Forelimb muscle (tissue), 1 donor: ENCODE results near the gene GKN2. TPM values are rescaled to one million over a fixed set of nuclear protein-coding genes. Genes with fewer than 3 reads are reported as not detected.

ENCODE experiments used
- DNase-seq: peaks from one replicate; pipeline ENCODE4 v3.0.0-alpha.2; 2013; ENCODE audit warnings: low read depth
- polyA plus RNA-seq: library from polyadenylated mRNA; unstranded; fragments of 120-200 nt; gene quantifications from one replicate; pipeline ENCODE4 v1.2.1, GENCODE V29; 2013; ENCODE audit not compliant: insufficient read length

GKN2 gene, protein sequence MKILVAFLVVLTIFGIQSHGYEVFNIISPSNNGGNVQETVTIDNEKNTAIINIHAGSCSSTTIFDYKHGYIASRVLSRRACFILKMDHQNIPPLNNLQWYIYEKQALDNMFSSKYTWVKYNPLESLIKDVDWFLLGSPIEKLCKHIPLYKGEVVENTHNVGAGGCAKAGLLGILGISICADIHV
- not detected for polyA plus RNA-seq

DNA sequence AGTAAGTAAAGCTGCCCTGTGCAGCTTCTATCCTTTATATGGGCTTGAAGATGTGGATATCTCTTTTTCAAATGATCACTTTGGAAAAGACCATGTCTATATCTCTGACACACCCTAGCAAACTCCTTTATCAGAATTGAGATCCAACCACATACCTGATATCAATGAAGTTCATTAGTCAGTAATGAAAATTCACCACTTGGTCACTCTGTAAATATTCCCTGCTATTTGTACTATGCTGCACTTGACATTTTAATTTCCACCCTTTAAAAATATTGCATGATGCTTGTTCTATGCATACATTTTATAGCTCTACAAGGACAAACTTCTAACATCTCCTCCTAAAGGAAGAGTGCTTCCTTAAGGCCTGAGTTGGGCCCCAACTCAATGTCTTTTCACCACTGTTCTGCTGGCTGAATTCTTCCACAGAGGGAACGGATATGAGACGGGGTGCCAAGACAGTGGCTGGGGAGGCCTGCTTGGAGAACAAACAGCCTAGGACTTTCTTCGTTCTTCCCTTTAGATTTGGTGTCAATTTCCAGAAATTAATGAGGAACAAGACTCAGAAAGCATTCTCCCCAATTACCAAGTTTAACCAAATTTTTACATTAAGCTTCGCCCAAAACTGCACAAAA, at the start of gene GKN2:
GKN2 (minus strand) TSS at position 7 of the 635 bp plus-strand sequence. CDS start 32 bp downstream, outside the sequence.
- DNase-seq: no peak

DNA sequence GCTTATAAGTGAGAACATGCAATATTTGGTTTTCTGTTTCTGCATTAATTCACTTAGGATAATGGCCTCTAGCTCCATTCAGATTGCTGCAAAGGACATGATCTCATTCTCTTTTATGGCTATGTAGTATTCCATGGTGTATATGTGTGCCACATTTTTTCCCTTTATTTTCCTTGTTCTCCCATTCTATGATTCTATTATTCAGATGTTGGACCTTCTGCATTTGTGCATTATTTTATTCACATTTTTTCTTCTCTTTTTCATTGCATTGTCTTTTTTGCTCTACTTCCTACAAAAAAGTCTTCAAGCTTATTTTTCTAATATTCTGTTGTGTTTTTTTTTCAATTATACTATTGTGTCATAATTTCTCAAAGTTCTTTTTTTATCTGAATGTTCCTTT, 49.2 kb upstream of the GKN2 start:
- DNase-seq: no peak

DNA sequence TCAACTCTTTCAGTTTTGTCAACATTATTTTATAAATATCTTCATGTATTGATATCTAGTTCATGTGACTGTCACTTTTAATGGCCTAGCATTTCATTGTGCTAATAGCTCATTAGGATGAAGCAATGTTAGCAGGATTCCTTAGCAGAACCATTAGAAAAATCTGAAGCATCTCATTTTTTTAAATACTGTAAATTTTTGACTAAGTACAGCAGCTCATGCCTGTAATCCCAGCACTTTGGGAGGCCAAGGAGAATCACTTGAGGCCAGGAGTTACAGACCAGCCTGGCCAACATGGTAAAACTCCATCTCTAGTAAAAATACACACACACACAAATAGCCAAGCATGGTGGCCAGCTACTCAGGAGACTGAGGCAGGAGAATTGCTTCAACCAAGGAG, 44.7 kb upstream of the GKN2 start:
- no peak for DNase-seq

DNA sequence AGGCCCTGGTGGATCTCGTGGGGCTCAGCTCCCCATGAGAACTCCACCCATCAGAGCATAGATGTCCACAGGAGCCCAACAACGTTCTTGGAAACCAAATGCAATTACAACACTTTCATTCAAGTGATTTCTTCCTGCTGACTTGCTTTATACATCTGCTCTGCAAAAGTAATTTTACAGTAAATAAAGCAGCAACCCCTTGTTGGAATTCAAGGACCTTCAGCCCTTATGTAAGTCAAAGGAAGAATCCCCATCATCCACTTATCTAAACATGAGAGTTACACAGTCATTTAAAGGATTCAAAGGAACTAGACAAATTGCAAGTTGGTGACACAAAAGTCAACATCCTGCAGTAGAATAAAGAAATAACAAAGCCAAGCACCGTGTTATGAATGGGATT, 43.2 kb upstream of the GKN2 start:
- no peak for DNase-seq

DNA sequence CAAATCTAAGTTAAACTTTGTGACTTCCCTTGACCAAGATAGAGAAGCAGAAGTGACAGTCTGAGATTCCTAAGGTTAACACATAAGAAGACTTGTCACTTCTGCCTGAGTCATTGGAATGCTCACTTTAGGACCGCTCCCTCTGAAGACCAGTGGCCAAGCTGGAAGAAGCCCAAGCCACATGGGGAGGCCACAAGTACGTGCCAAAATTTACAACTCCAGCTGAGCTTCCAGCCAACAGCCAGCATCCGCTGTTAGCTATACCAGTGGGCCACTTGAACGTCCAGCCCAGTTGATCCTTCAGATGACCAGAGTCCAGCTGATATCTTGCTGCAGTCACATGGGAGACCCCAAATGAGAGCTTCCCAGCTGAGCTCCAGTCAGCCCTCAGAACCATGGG, 42.2 kb upstream of the GKN2 start:
- no peak for DNase-seq

DNA sequence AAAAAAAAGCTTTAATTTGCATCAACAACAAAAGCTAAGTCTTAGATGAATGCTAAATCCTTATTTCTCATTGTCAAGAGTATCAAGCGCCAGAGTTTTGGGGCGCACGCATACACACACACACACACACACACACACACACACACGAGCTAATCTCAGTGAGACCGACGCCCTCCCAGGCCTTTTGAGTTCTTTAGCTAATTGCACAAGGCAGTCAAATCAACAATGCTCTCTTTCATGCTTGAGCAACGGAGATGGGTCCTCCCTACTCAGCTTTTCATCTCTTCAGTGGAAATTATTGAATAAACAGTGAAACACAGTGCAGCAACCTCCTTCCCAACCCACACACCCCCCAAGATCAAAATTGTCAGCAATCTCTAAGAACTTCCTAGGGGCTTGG, 41.0 kb upstream of the GKN2 start:
- DNase-seq: no peak

DNA sequence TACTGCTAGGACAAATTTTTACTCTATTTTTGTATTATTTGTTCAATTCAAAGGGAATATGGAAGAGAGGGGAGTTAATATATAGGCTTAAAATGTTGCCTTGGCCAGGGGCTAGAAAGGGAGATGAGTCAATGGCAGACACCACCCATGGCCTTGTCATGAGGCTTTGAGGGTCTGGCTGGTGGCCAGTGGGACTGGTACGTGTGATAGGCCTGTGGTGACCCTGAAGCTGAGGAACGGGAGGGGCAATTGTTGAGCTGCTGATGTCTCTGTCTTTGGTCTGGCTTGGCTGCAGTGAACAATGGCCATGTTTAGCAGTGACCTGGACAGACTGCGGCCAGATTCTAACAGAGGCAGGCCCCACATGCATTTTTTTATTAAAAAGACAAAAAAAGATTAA, 40.2 kb upstream of the GKN2 start:
- no peak for DNase-seq

DNA sequence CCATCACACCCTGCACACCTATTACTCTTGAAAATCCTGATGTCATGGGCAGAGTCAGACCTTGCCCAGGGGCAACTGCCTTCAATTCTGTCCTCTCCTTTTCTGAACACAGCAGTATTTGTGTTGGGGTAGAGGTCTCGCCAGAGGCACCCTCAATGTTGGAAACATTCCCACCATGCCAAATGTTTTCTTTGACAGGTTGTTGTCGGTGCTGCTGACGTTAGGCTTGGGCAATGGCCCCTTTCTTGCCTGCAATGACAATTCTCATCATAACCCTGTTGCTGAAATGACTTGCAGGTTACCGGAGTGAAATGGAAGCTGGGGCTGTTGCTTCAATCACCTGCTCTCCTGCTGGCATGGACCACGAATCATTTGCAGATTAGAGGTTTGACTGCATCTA, 39.6 kb upstream of the GKN2 start:
- no peak for DNase-seq

DNA sequence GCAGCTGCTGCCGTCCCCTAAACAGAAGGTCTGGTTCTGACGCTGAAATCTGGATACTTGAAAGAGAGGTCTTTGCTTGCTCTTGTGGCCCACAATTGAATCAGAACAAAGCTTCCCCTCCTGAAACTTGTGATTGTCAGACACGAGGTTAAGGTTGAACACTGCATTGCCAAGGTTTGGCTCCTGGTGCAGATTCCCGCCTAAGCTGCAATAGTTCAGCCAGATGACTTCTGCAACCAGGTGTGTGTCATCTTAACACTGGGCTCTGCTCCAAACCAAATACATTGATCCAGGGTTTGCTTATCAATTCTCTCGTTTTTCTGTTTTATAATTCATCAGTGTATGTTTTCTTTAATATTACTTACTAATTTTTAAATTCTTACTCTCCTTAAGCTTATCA, 36.3 kb upstream of the GKN2 start:
- no peak for DNase-seq

DNA sequence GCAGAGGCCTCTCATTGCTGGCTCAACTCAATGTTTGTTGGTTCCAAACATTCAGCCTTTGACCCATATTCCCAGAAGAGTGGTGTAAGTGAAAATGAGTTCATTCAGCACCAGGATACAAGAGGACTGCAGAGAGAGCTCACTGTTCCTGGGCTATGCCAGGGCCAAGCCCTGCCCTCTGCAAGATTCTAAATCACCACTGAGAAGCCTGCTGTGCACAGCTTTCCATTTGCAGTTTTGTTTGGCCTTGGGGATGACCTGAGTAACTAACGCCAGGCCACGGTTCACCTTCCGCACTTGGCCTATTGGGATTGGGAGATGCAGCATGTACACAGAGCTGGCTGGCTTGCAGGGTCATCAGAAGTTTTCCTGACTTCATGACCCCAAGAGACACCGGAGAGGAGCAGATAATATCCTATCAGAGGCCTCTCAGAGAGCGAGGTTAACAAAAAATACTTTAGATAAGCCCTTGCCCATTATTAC, 34.4 kb upstream of the GKN2 start:
- DNase-seq: no peak

DNA sequence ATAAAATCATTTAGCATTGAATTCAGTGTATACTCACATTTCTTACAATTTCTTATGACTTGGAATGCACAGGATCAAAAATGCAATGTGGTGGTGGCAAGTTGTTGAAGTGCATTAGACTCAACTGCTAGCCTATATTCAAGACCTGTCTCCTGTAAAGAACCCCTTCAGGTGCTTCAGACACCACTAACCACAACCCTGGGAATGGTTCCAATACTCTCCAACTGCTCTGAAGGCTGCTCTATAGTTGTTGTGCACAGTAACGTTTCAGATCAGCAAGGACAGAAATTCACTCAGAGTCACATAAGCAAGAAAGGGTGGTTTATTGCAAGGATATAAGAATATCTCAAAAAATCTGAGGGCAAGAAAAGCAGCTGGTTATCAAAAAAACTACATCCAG, 28.3 kb upstream of the GKN2 start:
- no peak for DNase-seq

DNA sequence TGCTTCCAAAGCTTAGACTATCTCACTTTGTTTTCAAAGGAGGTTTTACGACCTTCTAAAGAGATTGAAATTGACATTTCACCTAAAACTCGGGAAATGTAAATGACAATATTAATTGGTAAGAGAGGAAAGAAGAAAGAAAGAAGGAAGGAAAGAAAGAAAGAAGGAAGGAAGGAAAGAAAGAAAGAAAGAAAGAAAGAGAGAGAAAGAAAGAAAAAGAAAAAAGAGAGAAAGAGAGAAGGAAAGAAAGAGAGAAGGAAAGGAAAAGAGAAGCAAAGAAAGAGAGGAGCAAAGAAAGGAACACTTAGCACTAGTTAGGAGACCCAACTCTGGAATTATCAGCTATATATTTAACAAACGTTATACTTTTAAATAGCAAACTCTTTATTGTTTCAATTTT, 25.4 kb upstream of the GKN2 start:
- no peak for DNase-seq

DNA sequence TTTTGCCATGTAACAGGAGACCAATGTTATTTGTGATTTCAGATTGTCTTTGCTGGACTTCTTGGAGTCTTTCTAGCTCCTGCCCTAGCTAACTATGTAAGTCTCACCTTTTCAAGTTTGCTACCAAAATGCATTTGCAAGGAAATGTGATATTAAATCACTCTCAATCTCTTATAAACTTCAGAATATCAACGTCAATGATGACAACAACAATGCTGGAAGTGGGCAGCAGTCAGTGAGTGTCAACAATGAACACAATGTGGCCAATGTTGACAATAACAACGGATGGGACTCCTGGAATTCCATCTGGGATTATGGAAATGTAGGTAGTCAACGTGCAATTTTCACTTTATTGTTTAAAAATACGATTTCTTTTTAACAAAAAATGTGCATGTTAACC, 24.8 kb upstream of the GKN2 start:
- DNase-seq: no peak

DNA sequence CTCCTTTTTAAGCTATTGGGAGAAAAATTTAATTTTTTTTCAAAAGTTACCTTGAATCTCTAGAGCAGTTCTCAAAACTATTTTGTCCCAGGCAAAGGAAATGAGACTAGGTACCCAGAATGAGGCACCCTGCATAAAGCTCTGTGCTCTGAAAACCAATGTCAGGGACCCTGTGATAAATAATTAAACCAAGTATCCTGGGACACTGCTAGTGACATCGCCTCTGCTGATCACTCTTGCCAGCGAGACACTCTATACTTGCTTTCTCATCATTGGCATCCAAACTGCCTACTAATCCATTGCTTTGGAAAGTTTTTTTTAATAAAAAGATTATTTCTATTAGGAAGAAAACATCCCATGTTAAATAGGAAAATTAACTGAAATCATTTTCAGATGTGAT, 23.2 kb upstream of the GKN2 start:
- no peak for DNase-seq

DNA sequence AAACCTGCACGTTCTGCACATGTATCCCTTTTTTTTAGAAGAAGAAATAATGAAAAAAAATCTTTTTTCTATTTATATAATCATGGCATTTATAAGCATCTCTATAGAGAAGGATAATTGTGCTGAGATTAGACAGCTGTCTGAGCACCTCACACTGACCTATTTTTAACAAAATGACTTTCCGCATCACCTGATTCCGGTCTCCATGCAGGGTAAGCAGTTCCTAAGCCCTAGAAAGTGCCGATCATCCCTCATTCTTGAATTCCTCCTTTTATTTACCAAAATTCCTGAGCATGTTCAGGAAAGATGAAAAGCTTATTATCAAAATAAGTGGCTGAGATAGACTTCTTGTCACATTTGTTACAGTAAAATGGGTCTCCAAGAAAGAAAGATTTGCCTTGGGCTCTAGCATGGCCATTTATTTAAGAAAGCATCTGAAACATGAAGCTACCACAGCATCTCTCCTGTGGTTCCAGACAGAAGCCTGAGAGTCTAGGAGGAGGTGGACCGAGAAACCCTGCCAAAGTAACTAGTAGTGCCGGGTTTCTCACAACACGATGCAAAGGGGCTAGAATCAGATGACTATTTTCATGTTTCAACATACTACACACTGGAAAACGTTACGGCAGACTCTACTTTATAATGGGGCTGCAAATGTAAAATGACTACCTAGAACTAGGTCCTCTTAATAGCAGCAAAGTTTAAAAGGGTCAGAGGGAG, 22.4 kb upstream of the GKN2 start:
- no peak for DNase-seq

DNA sequence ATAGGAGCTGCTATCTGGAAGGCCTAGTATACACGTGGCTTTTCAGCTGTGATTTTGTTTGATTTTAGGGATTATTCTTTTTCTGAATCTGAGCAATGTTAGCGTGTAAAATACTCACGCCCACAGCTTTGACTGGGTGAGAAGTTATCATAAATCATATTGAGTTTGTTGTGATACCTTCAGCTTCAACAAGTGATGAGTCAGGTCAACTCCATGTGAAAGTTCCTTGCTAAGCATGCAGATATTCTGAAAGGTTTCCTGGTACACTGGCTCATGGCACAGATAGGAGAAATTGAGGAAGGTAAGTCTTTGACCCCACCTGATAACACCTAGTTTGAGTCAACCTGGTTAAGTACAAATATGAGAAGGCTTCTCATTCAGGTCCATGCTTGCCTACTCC, 21.6 kb upstream of the GKN2 start, which contains the start of gene GKN1:
GKN1 (plus strand) TSS at position 386 of the 400 bp plus-strand sequence. CDS start 42 bp downstream, outside the sequence.
- no peak for DNase-seq

DNA sequence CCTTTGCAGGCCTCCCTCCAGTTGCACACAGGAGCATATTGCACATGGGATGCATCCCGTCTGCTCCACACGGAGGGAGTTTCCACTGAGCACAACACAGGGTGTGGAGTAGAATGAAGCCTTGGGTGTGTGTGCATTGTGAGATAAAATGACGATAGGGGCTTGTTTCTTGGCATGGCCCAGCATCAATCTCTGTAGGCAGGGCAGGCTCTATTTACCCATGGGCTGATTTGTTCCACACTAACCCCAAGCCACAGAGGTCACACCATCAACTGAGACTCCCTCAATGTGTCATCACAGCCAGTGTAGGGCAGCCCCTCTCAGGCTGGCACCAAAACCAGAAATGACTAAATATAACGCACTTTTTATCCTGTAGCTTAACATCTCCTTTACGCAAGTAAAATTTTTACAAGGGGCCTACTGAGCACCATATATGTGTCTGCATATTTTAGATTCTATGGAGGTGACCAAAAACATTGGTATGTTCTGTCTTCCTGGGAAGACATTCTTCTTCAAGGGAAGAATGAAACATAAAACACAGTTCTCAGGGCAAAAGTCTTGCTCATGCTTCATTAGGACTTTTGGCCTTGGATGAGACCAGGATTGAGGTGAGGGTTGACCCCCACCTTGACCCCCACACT, 19.0 kb upstream of the GKN2 start:
- DNase-seq: no peak

DNA sequence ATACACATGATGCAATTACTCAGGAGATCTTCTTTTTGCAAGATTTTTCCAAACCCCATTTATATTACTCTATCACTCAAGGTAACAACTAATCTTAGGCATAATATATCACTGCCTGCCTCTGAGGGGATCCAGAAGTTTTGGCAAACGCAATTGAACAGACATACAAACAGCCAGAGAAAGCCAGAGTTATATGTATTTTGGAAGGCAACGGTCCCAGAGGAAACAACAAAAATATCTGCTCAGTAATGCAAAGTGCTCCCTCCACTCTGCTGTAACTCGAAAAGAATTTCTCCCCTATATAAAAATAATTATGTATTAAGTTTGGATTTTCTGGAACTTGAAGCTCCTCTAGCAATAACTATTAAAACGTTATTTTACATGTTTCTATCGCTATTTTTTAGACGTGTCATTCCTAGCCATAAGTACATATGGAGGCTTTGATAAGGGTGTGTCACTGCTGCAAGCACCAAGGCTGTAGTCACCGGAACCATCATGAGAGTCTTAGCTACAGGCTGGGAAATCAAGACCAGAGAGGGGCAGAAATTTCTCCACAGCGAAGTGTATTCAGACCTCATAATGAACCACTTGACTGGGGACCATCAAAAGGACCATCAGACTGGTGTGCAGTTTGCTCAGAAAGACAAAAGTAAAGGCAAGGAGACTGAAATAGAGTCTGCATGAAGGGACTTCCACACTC, 18.0 kb upstream of the GKN2 start:
- DNase-seq: peak; percentile 79

DNA sequence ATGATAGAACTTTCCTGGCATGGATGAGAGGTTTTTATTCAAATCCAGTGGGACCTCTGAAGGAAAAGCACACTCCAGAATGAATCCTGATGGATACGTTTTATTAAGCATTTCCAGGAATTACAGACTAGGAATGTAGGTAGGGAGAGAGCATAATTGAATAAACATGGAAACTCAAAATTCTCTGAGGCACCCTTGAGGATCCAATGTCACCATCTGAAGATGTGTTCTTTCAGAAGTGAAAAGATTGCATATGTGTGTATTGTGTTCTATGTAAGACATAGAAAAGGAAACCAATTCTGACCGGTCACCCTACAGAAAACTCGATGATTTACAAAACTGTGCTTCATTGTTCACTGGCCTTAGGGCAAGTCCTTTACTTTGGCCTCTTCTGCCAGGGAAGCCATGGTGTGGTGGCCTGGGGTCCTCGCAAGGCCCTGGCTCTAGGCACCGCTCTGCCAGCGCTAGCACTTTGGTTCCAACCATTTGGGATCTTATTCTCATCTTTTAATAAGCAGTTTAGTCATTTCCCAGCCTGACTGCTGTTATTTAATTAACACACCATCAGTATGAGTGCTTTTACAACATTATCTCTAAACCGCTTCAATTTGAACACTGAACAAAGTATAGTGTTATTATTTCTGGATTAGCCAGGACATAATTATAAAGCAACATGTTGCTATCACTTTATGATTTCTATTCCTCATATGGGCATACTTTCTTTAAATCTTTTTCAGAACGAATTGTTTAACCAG, 17.2 kb upstream of the GKN2 start:
- DNase-seq: no peak

DNA sequence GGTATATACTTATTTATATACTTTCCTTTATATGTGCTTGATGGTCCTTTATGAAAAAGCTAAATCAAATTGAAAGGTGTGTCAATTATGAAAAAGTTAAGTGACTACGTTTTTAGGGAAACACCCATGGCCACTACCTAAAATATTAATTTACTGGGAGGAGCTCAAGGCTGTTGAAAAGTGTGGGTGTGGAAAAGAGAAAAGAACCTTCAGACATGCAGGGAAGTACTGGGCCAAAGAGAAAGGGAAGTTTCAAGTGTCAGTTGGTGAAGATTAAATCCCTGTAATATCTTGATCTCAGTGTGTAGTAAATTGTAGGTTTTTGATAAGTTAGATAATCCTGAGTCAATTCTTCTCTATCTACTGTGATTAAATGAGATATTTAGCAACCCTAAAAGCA, 15.5 kb upstream of the GKN2 start:
- no peak for DNase-seq

DNA sequence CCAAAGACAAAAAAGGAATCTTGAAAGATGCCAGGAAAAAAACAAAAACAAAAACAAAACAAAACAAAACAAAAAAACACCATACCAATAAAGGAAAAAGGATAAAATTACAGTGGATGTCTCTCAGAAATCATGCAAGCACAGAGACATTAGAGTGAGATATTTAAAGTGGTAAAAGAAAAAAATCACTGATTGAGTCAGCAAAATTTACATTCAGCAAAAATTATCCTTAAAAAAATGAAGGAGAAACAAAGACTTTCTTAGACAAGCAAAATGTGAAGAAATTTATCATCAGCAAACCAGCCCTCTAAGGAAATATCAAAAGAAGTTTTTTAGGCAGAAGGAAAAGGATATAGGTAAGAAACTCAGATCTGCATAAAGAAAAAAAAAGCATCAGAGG, 11.6 kb upstream of the GKN2 start:
- DNase-seq: no peak
